GM12878 (cell line): ENCODE measurements around the gene SLC4A5. TPM values are rescaled to one million over a fixed set of nuclear protein-coding genes. Genes with fewer than 3 reads are reported as not detected.

ENCODE experiments used
- ATAC-seq: fragments of 200-7000 bp; cut with Tn5 transposase; 3 replicates; pipeline ENCODE4 v1.9.1; 2020; ENCODE audit warnings: mild to moderate bottlenecking, moderate library complexity
- BruUV-seq: library from RNA; stranded (reverse); fragments of 400-500 nt; replicated peaks from 2 replicates; lab custom pipeline; 2021; lab: Mats Ljungman, UMichigan
- CTCF ChIA-PET: fragments of 300-600 bp; sonication (Branson Sonifier 250); formaldehyde crosslinking; extraction: SDS; loops from one replicate; lab custom pipeline; 2021; ENCODE audit warnings: inconsistent platforms; lab: Yijun Ruan, JAX
- POLR2A ChIA-PET: fragments of 350-600 bp; formaldehyde crosslinking; extraction: SDS; loops from one replicate; lab custom pipeline; 2021; ENCODE audit warnings: inconsistent platforms; lab: Charles Lee
- RAD21 ChIA-PET: fragments of 300-600 bp; sonication (Branson Sonifier 250); formaldehyde crosslinking; loops from one replicate; lab custom pipeline; 2023; ENCODE audit warnings: antibody characterized with exemption; ENCODE audit not compliant: unreplicated experiment; lab: Charles Lee
- SMC1A ChIA-PET: fragments of 300-600 bp; sonication (Branson Sonifier 250); formaldehyde crosslinking; loops from one replicate; lab custom pipeline; 2023; ENCODE audit not compliant: unreplicated experiment, uncharacterized antibody; lab: Charles Lee
- DNase-seq: peaks from one replicate; pipeline ENCODE4 v3.0.0-alpha.2; 2011; ENCODE audit warnings: low read depth, low spot score
- FAIRE-seq: peaks from 3 replicates; lab custom pipeline; 2011; peaks lifted over from hg19 to GRCh38; lab: Jason Lieb, UNC
- H2AFZ ChIP-seq: 2 replicates; pipeline ENCODE4 v1.6.0; 2011; ENCODE audit warnings: low read depth, low read length, control low read depth; ENCODE audit not compliant: control insufficient read depth
- H3K27ac ChIP-seq: 2 replicates; pipeline ENCODE4 v1.5.1; 2011; ENCODE audit warnings: control low read depth; ENCODE audit not compliant: control insufficient read depth, insufficient read depth
- H3K27me3 ChIP-seq, 2 experiments: replicated peaks in 1 of 2; 2 replicates each; pipeline versions ENCODE4 v1.6.0 to v1.6.1; 2011; ENCODE audit warnings: low read length in 1 of 2; ENCODE audit not compliant: control insufficient read depth in 2 of 2, insufficient read depth in 2 of 2
- H3K36me3 ChIP-seq, 2 experiments: 2 replicates each; pipeline ENCODE4 v1.5.1; 2011; ENCODE audit warnings: low read length in 1 of 2; ENCODE audit not compliant: control insufficient read depth in 2 of 2, insufficient read depth in 2 of 2
- H3K4me1 ChIP-seq: 2 replicates; pipeline ENCODE4 v1.6.1; 2011; ENCODE audit warnings: mild to moderate bottlenecking, low read length, moderate library complexity, mixed read lengths; ENCODE audit not compliant: control insufficient read depth, insufficient read depth
- H3K4me2 ChIP-seq: 2 replicates; pipeline ENCODE4 v1.6.0; 2011; ENCODE audit warnings: control low read depth; ENCODE audit not compliant: control insufficient read depth, insufficient read depth
- H3K4me3 ChIP-seq: fragments of 200-600 bp; sonication (generic); 2 replicates; pipeline ENCODE4 v1.5.1; 2016
- H3K79me2 ChIP-seq: 2 replicates; pipeline ENCODE4 v1.6.0; 2011; ENCODE audit warnings: low read length; ENCODE audit not compliant: control insufficient read depth, insufficient read depth
- H3K9ac ChIP-seq: 2 replicates; pipeline ENCODE4 v1.8.0; 2011; ENCODE audit warnings: low read length, control low read depth, mixed read lengths; ENCODE audit not compliant: control insufficient read depth, insufficient read depth
- H3K9me3 ChIP-seq: replicated peaks from 3 replicates; pipeline ENCODE4 v1.5.1; 2011; ENCODE audit warnings: mild to moderate bottlenecking, low read length; ENCODE audit not compliant: control insufficient read depth, insufficient read depth
- H4K20me1 ChIP-seq: 2 replicates; pipeline ENCODE4 v1.6.0; 2011; ENCODE audit not compliant: control insufficient read depth, insufficient read depth
- ATF3 ChIP-seq: IDR thresholded peaks from 2 replicates; pipeline ENCODE4 v1.6.1; 2011; ENCODE audit warnings: low read depth, mild to moderate bottlenecking, low read length, moderate library complexity, borderline replicate concordance; ENCODE audit errors: extremely low read depth
- CHD4 ChIP-seq: fragments of 200-600 bp; sonication (generic); IDR thresholded peaks from 2 replicates; pipeline ENCODE4 v1.6.1; 2016; ENCODE audit warnings: mild to moderate bottlenecking
- CTCF ChIP-seq, 3 experiments: IDR thresholded peaks in 2 of 3; conservative IDR thresholded peaks in 1 of 3; 2 replicates each; pipeline ENCODE4 v1.5.1; 2011; ENCODE audit warnings: low read depth in 3 of 3, low read length in 3 of 3, mild to moderate bottlenecking in 3 of 3, control low read depth in 2 of 3, moderate library complexity in 2 of 3, inconsistent platforms in 1 of 3, mixed read lengths in 1 of 3; ENCODE audit not compliant: control insufficient read depth in 2 of 3, insufficient read depth in 1 of 3; ENCODE audit errors: extremely low read depth in 1 of 3
- IKZF1 ChIP-seq: fragments of 450-650 bp; conservative IDR thresholded peaks from 2 replicates; pipeline ENCODE4 v1.6.1; 2017; ENCODE audit warnings: antibody characterized with exemption, mild to moderate bottlenecking
- IKZF2 ChIP-seq, 2 experiments: fragments of 450-650 bp; IDR thresholded peaks; 2 replicates each; pipeline ENCODE4 v1.6.1; 2017; ENCODE audit warnings: mild to moderate bottlenecking in 2 of 2, moderate library complexity in 2 of 2
- RAD21 ChIP-seq: IDR thresholded peaks from 2 replicates; pipeline ENCODE4 v1.6.1; 2011; ENCODE audit warnings: mild to moderate bottlenecking, low read depth, low read length, moderate library complexity; ENCODE audit not compliant: insufficient read depth
- SMC3 ChIP-seq: IDR thresholded peaks from 2 replicates; pipeline ENCODE4 v1.6.1; 2011; ENCODE audit warnings: low read length, improper control_type of control experiment, borderline replicate concordance
- YY1 ChIP-seq: IDR thresholded peaks from 2 replicates; pipeline ENCODE4 v1.6.1; 2011; ENCODE audit warnings: low read depth, mild to moderate bottlenecking, low read length
- ZBTB11 ChIP-seq: fragments of 450-650 bp; formaldehyde crosslinking; IDR thresholded peaks from 2 replicates; pipeline ENCODE4 v1.5.0; 2022; ENCODE audit warnings: mild to moderate bottlenecking, missing genetic modification characterization
- WGBS: methylation state at CpG from one replicate; pipeline ENCODE4 v1.1.6; 2016; ENCODE audit warnings: low lambda C conversion rate; ENCODE audit not compliant: insufficient replicate concordance, insufficient coverage; ENCODE audit errors: missing lambda C conversion rate; 5-methylcytosine and 5-hydroxymethylcytosine counted together
- in situ Hi-C: fragments of 300-500 bp; cut with MboI; formaldehyde crosslinking; loops from 9 replicates; pipeline ENCODE4 v1.14.3; 2018; ENCODE audit warnings: mixed read lengths
- intact Hi-C: fragments of 100-400 bp; cut with micrococcal nuclease; formaldehyde crosslinking; loops from one replicate; pipeline ENCODE4 v1.14.2; 2022; ENCODE audit not compliant: unreplicated experiment
- polyA plus RNA-seq, 11 experiments: library from polyadenylated mRNA; depleted of rRNA in 4 of 11; unstranded in 6 of 11; stranded (reverse) in 5 of 11; fragments of >200 nt; fragmentation: Nextera tagmentation in 4 of 11; fragmentation: Illumina TruSeq in 1 of 11; extraction: Ambion mirVana in 4 of 11; extraction: Trizol in 1 of 11; gene quantifications; 1 replicate in 1 of 11; 2 replicates in 10 of 11; pipeline versions ENCODE4 v1.2.1 to v1.2.3, GENCODE V29; 2011 to 2016; ENCODE audit warnings: inconsistent platforms in 2 of 11, missing spikeins in 2 of 11, low read depth in 1 of 11
- total RNA-seq, 4 experiments: library from RNA; depleted of rRNA in 3 of 4; stranded (reverse); fragments of >200 nt in 3 of 4; fragmentation: Illumina TruSeq in 1 of 4; extraction: Trizol in 1 of 4; gene quantifications; 2 replicates each; pipeline versions ENCODE4 v1.2.1 to v1.2.3, GENCODE V29; 2013 to 2021

SLC4A5 gene
- total and polyA plus RNA-seq, 10 of the 15 experiments (the other 5 are each of a cell fraction or from before 2014, with no cell fraction given) = 0.15 to 4.7 (median 1.6) TPM

GRCh38 chr2:74334931-74335333 is 8.3 kb downstream of the SLC4A5 start:
- TF ChIP-seq SMC3 (peak; percentile 89), IKZF2 (IDR thresholded peaks at IDR 0.05) (peak in 1 of 2 experiments; percentile 29; a peak in 1 of 4 replicates), ZBTB11 (CRISPR knock-in tag) (no peak), IKZF1 (peak; percentile 45), CHD4 (no peak), YY1 (peak; percentile 57; the same call in 1 of the 2 replicates), ATF3 (0 out of 2 replicates have a peak, but pooled peaks have one; percentile 29), RAD21 (peak; percentile 90), CTCF (IDR thresholded peaks at IDR 0.05 in 2 of 3, conservative IDR thresholded peaks at IDR 0.05 in 1 of 3; ENCODE audit: control insufficient read depth in 2 of 3, extremely low read depth in 1 of 3, insufficient read depth in 1 of 3, low read depth in 3 of 3, low read length in 3 of 3) (peak; percentile 88 to 97 (median 89))
- TF ChIP-seq, all 136 proteins: peak for 7
- Histone ChIP-seq H3K4me1 (no peaks in the 10 kb centered on the region), H3K27ac (no peak overlapping the region), H3K4me3 (no peak overlapping the region), H3K9me3 (no peaks in the 10 kb centered on the region), H3K9ac (no peak overlapping the region), H3K4me2 (no peak overlapping the region), H4K20me1 (no peaks in the 10 kb centered on the region), H3K36me3 (no peaks in the 10 kb centered on the region), H3K27me3 (no peaks in the 10 kb centered on the region), H2AFZ (no peak overlapping the region), H3K79me2 (no peaks in the 10 kb centered on the region)
- in situ Hi-C loops (loop anchor here (5.0 kb wide), 1 partner anchor 88 kb away; no protein-coding TSS in a partner anchor), intact Hi-C loops (loop anchor here (1.0 to 10.0 kb wide), 5 partner anchors 68 to 510 kb away; partner anchors contain the start of genes BOLA3 and STAMBP)
- ChIA-PET CTCF (interaction anchor here (0.6 to 5.5 kb wide), 74 partner anchors 10 to 655 kb away, joined by 3 to 166 read pairs (median 5); partner anchors contain the start of genes BOLA3, INO80B, MRPL53 and MTHFD2), SMC1A (interaction anchor here (0.5 to 4.7 kb wide), 38 partner anchors 10 to 513 kb away, joined by 3 to 54 read pairs (median 5); partner anchors contain the start of genes STAMBP and WBP1), POLR2A (interaction anchor here (0.6 to 1.2 kb wide), 3 partner anchors 56 to 507 kb away, joined by 3 read pairs; partner anchors contain the start of gene STAMBP), RAD21 (interaction anchor here (0.6 to 2.8 kb wide), 35 partner anchors 10 to 512 kb away, joined by 3 to 47 read pairs (median 4); partner anchors contain the start of genes BOLA3 and STAMBP)
- BruUV-seq = no TSS peak
- ATAC-seq (peak; percentile 95), FAIRE-seq (peak; percentile 54), DNase-seq (peak; percentile 17)
- 37% methylated on average over 3 of the region's 3 CpGs for WGBS
